GM21423 (cell line): ENCODE measurements around the gene UTS2.

Experiments used
- ATAC-seq: cut with Tn5 transposase; IDR thresholded peaks from one replicate; pipeline ENCODE4 v1.9.1; 2021; ENCODE audit warnings: mild to moderate bottlenecking, moderate library complexity; ENCODE audit not compliant: unreplicated experiment

Gene UTS2, protein sequence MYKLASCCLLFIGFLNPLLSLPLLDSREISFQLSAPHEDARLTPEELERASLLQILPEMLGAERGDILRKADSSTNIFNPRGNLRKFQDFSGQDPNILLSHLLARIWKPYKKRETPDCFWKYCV

DNA sequence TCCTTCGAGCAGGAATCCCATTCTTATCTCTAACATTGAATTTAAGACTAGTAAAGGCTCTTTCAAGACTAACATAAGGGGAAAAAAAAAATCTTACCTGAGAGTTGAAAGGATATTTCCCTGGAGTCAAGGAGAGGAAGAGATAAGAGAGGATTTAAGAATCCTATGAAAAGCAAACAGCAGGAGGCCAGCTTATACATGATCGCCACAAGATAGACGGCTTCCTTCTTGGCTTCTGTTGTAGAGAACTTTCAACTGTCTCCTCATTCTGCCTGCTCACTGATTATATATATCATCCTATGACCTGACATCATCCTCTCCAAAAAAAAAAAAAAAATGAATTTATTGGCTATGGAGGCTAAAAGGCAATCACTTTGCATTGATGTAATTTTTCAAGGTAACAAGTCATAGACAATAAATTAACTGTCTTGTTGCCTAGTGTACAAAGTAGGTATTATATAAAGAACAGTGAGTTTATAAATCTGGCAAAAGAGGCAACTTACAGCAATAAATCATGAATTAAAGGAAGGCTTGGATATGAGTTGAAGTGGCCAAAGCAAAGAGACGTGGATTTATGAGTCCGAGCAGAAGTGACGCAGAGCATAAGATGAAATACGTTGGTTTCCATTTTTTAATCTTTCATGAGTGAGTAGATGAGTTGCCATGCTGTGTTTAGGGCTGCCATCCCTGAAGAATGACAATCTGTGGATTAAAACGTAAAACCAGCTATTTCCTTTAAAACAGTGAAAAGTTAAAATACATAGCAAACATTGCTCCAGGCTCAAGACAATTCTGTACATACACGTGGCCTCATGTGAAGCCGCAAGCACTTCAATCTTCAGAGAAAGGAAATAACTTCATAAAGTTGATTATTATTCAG, at the start of gene UTS2:
Gene UTS2, minus strand, starts transcription at position 262 of the 880 bp plus-strand sequence. Its CDS starts 62 bp downstream, at position 200.
- ATAC-seq, result no peak

GRCh38 chr1:7899741-7900140, 46.9 kb upstream of the UTS2 start:
- ATAC-seq, result no peak

GRCh38 chr1:7898962-7899361, 46.1 kb upstream of the UTS2 start:
- ATAC-seq, result no peak

GRCh38 chr1:7896994-7897393, 44.1 kb upstream of the UTS2 start:
- no peak for ATAC-seq

DNA sequence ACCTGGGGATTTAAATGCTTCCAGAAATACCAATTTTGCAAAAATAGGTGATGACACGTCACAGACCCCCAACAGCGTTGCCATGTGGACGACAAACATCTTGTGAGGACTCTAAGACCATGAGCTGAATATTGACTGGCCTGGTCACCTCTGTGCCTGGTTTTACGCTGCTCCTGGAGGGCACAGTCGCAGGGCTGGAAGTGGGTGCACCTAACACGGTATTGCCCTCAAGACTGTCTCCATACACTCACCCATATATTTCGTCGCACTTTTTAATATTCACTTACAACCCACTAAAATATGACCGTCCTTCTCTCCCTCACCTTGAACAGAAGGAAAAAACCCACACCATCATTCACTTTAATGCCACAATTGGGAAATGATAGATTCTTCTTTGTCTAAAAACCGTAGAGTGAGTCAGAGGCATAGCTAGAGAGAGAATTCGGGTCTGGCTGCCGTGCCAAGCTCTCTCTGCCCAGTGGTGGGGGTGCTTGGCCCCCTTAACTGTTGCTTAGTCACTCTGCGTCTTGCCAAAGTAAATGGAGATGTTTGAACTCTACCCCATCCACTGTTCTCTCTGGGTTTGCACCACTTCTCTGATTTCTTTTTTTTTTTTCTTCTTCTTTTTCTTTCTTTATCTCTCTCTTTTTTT, 40.8 kb upstream of the UTS2 start:
- no peak for ATAC-seq

- ATAC-seq, result no peak
These were observed 38.9 kb upstream of the UTS2 start for GRCh38 chr1:7891804-7892203.

GRCh38 chr1:7890853-7891252, 38.0 kb upstream of the UTS2 start:
- no peak for ATAC-seq

- ATAC-seq, result no peak
These were observed 35.6 kb upstream of the UTS2 start for GRCh38 chr1:7888248-7889081.

DNA sequence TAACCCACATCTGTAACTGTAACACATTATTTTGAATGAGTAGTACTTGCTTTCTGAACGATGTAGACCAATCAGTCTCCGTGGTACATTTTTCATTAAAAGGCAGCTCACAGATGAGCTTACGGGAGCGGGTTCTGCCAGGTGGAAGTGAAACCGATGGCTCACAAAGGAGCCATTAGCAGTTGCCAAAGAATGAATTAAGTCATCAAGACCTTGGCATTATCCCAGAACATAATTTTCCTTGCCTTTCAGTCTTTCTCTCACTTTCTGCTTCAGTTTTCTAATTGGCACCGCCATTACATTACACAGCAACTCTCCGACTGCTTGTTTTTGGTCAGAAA, 33.5 kb upstream of the UTS2 start:
- no peak for ATAC-seq

- no peak for ATAC-seq
These were observed 32.9 kb upstream of the UTS2 start for GRCh38 chr1:7885513-7886404.

DNA sequence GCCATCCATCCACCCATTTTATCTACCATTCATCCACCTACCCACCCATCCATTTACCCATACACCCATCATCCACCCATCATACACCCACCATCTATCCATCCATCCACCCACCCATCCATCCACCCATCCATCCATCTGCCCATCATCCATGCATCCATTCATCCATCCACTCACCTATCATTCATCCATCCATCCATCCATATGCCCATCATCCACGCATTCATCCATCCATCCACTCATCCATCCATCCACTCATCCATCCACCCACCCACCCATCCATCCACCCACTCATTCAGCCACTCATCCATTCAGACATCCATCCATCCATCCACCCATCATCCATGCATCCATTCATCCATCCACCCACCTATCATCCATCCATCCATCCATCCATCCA, 31.9 kb upstream of the UTS2 start:
- ATAC-seq, result no peak

GRCh38 chr1:7879228-7879627, 26.4 kb upstream of the UTS2 start:
- no peak for ATAC-seq

DNA sequence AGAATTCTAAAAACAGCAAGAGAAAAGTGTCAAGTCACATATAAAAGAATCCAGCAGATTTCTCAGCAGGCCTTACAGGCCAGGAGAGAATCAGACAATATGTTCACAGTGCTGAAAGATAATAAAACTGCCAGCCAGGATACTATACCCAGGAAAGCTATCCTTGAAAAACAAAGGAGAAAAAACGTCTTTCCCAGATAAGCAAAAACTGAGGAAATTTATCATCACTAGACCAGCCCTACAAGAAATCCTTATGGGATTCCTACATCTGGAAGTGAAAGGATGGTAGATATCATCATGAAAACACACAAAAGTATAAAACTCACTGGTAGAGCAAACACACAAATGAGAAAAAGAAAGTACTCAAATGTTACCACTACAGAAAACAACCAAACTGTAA, 25.2 kb upstream of the UTS2 start:
- ATAC-seq, result no peak

DNA sequence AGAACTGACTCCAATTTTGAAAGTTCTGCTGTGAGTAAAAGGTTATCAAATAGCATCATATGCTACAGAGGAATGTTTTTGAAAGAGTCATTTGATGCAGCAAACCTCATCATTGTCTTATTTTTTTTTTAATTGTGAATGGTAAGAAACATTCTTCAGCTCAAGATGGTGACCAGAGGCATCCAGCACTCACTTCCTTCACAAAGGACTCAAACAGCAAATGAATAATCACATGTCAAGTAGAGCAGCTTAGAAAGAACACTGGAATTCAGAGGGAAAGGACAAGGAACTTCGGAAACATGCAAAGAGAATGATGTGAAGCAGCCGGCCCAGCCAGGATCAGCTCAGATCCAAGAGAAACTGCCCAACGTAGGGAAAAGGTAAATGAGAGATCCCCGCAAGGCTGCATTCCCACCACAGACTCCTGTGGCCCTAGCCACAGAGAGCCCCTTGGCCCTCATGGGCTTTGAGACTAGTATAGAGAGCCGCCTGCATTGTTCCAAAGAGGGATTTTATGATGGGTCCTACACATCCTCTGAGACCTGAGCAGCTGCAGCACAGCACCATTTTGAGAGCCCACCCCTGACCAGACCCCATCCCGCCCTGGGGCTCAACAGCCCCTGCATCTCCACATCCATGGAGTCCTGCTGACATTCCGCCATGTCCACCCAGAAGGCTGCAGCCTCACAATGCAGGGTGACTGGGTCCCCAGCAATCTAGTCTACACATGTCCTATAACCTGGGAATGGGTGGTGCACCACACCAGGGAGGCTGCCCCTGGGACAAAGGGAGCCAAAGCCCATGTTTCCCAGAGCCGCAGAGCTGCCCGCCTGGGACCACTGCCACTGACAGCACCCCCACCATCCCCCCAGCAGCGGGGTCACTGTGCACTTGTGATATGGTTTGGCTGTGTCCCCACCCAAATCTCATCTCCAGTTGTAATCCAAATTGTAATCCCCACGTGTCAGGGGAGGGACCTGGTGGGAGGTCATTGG, 21.2 kb upstream of the UTS2 start:
- no peak for ATAC-seq

GRCh38 chr1:7871136-7871535, 18.3 kb upstream of the UTS2 start:
- ATAC-seq, result no peak

GRCh38 chr1:7869136-7869920, 16.5 kb upstream of the UTS2 start:
- ATAC-seq, result no peak

GRCh38 chr1:7868070-7868780, 15.4 kb upstream of the UTS2 start:
- no peak for ATAC-seq

GRCh38 chr1:7865978-7866377, 13.1 kb upstream of the UTS2 start:
- ATAC-seq, result no peak
